ENCODE measurements around the gene MDM2.

Gene MDM2

DNA sequence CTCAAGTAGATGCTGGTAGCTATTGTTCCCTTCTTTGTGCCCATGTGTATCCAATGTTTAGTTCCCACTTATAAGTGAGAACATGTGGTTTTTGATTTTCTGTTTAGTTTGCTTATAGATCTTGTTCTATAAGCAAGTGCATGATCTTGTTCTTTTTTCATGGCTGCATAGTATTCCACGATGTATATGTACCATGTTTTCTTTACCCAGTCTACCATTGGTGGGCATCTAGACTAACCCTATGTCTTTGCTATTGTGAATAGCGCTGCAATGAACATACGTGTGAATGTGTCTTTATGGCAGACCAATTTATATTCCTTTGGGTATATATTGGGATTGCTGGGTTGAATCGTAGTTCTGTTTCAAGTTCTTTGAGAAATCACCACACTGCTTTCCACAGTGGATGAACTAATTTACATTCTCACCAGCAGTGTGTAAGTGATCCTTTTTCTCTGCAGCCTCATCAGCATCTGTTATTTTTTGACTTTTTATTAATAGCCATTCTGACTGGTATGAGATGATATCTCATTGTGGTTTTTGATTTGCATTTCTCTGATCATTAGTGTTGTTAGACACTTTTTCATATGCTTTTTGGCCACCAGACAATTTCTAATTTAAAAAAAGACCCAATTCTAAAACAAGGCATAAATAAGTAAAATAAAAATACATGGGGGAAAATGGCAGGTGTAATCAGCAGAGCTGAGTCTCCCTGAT, 74.4 kb downstream of the MDM2 start:
- DNase-seq: no peak

DNA sequence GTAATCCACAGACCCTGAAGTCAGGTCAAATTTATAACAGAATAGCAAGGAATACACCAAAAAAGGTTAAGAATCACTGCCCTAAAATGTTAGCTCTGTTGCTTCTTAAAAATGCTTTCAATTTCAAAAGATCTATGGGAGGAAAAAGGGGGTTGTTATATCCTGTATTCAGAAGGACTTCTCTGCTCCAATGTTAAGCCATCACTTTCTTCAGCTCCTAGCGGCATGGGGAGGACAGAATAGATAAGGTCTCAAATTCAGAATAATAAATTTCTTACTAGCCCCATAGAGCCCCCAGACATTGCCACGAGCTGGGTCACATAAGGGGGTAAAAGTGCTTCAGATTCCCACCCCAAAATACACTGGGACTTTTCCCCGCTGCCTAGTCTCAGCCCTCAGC, 75.2 kb downstream of the MDM2 start:
- no peak for DNase-seq

DNA sequence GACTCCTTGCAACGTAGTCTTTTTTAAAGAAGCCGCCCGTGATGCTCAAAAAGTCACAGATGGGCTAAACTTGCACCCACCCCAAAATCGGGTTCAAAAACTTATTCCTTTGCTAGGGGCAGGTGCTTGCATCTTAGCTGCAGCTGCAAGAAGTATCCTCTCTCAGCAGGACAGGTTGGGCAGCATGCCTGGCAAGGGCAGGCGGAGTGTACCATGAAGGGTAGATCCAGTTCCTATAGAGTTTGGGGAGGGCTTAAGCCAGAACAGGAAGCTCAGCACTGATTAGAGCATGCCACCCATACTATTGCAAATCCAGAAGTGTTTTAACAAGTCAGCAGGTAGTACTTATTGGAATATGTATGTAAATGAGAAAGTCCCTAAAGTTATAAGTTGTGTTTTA, 76.3 kb downstream of the MDM2 start:
- no peak for DNase-seq

DNA sequence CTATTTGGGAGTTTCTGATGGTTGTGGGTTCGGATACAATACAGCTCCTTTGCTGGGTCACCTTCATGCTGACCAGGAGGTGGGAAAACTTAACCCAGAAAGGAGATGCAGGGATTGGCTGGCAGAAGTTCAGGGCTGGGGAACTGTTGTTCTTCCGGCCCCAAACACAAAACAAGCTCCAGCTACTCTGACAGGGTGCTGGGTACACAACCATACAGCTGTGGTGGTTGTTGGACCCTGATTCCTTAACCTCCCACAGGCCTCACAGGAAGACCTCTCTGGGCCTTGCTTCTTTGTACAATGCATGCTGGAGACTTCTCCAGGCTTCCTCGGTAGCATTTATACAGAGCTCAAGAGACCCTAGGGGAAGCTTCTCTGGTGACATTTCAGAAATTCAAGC, 77.4 kb downstream of the MDM2 start:
- no peak for DNase-seq

DNA sequence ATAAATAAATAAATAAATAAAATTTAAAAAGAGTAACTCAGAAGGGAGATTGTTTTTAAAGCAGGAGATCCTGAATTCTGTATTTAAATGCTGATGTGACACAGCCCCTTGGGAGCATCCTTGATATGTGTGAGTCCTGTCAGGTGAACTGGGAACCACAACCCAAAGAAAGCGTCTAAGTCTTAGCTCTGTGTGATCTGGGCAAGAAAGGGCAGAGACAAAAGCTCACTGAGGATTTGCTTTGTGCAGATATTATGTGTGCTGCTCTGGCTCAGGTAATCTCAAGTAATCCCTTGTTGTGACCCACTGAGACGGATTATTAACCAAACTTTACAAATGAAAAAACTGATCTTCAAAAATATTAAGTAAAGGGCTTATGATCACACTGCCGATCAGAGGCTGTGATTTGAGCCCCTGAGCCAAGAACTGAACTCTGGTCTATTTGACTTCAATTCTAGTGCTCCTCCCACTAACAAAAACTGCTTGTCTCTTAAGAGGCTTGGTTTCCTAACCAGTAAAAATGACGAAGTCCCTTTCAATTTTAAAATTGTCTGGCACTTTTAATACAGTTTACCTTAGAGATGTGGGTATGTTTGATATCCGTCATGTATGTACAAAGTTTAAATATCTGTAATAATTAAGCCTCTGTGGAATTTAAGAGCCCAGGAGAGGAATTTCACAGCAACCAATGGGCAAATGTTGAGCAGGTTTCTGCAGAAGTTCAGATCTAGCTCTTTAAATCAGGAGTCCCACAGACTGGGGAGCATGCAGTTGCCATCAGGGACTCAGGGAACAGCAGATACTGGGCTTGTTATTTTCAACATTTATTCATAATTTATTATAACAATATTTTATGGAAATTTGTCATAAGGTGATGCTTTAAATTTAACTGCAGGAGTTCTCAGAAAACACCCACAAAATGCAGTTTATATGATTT, 78.9 kb downstream of the MDM2 start:
- no peak for DNase-seq

DNA sequence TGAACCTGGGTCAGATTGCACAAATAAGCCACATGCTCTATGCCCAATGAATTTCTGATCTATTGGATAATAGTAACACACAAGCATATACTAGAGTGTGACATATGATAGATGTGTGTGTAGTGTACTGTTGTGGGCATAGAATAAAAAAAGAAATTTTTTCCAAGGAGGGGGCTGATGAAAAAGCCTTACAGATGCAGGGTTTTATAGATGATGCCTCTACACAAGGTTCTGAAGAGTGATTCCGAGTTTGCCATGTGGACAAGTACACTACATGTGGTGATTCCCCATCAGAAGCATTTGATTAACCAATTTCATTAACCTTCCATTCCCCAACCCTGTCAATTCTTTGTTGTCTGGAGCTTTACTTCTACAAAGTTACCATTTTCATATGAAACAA, 79.7 kb downstream of the MDM2 start:
- no peak for DNase-seq

DNA sequence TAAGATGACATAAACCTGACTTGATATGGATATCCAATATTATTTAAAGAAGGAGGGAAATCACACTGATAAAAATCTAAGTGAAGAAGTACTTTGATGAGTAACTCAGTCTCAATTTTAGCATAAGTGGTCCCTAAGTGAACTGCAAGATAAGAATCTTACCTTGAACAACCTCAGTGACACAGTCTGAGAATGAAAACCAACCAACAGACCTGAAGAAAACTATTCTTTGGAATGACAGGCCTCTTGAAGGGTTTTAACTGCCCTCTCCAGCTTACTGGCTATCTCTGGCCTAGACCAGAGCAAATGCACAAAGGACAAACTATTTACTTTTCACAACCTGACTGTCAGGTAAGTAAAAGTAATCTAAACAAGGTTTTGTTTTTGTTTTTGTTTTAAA, 80.3 kb downstream of the MDM2 start:
- no peak for DNase-seq

DNA sequence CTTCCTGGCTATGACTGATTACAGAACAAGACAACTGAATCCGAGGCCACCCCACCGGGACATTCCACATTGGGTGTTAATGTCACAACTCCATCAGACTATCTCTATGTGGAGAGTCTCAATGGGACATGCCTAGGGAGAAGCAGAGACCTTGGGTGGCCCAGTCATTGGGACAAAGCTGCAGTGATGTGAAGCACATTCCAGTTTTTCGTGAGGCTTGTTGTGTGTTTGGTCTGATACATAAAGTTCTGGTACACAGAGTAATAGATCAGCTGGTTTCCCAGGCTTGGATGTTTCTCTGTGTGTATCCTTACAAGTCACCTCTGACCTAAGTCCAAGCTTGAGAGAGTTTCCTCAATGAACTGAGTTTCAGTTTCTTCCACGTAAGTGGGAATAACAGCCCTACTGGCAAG, 82.7 kb downstream of the MDM2 start:
- DNase-seq: no peak

DNA sequence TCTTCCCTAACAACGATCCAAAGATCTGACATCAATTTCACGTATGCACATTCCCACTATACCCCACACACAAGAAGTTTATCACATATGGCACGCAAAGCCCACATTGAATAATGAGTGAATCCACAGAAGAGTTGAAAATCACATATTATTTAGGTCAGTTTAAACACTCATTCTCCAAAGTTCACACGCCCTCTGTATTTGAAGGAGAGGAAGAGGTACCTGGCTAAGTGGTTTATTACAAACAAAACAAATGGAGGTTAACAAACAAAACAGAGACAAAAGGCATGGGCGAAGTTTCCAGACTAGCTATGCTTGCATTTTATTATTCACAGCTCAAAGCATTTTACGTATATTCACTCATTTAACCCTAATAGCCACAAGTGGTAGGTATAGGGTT, 83.2 kb downstream of the MDM2 start:
- DNase-seq: no peak

DNA sequence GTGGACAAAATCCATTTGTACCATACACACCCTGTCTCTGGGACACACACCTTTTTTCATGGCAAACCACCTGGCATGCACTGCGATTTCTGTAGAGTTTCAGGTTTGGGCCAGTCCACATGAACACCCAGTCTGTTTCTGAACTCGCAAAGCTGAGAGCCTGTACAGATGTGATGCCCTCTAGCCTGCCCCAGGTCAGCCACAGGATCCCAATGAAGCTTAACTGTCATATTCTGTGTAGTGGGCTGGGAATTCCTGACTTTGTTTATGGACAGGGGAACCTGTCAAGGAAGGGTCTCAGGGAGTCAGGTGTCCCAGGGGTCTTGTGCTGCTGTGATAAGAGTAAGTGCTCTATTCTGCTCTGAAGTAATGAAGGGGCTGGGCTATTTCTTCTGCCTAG, 85.2 kb downstream of the MDM2 start:
- DNase-seq: no peak

DNA sequence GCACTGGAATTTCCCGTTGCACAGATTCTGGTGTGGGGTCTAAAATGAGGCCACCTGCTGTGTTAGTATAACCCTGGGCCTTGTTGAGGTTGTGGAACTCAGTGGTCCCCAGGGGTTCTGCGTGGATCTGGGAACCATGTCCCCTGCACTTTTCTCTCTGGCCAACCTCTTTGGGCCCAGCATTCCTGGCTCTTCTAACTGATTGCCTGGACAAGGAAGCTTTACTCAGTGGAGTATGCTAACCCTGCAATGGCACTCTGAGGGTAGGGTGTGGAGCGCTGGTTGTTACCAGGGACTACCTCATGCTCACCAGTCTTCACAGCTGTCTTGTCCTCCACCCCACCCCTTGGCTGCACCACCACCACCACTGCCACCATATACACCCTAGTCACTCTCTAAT, 85.8 kb downstream of the MDM2 start:
- no peak for DNase-seq

DNA sequence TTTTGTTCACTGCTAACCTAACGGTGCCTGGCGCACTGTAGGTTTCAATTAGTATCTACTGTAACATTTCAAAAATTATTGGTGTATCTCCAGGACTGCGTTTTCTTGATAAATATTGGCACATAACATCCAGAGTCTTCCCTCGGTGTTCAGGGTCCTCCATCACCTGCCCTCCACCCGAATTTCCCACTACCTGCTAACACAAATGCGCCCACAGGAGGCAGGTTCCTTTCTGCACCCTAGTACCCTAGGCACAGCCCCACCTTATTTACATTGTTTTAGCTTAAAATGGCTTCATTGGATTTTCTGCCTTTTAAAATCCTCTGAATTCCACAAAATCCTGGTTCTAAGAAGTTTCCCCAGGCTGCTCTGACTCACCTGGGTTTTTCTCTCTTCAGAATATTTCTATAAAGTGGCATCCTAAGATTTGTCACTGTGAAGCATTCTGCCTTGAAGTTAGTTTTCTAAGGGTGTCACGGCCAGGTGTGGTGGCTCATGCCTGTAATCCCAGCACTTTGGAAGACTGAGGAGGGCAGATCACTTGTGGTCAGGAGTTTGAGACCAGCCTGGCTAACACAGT, 86.4 kb downstream of the MDM2 start:
- DNase-seq: no peak

DNA sequence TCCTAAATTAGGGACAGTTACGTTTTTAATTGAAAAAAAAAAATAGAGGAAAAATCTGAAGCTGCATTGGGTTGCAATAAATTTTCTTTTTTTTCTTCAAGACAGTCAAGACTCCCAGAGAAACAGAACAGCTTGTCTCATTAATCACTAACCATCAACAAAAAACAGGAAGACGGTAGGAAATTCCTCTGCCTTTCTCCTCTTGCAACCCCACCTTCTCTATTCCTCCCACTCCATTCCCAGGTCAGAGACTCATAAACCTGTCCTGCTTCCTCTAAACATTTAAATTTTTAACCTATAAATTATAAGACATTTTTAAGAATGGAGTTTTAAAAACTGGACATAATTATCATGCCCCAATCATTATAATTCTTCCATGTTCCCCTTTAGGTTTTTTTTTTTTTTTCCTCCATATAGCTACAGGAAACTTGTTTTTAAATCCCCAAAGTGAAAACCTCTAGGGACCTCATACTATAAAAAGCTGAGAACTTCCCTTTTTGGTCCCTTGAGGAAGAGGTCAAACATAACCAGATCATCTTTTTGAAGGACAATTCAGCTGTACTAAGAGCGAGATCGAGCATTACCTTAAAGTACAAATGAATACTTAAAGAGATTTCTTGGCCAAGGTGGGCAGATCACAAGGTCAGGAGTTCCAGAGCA, 89.0 kb downstream of the MDM2 start:
- no peak for DNase-seq

DNA sequence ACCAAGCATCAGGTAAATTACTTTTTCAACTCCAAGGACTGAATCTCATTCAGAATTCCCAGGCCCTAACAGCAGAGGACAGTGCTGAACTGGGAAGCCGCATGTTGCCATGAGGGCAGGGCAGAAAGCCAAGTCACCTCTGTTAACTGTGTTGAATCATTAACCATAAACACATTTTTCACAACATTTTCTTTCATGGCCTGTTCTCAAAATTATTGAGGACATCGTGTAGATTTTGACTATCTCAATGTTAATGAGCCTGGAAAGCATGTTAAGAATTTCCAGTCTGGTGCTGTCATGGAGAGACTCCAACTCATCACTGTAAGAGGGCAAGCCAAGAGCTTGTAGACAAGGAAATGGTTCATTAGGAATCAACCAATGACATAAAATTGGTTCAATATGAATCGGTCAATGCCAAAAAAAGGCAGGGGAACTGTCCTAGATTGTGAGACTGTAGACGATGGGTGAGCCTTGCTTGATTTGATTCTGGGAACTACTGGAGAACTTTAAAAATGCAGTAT, 91.3 kb downstream of the MDM2 start:
- DNase-seq: no peak

DNA sequence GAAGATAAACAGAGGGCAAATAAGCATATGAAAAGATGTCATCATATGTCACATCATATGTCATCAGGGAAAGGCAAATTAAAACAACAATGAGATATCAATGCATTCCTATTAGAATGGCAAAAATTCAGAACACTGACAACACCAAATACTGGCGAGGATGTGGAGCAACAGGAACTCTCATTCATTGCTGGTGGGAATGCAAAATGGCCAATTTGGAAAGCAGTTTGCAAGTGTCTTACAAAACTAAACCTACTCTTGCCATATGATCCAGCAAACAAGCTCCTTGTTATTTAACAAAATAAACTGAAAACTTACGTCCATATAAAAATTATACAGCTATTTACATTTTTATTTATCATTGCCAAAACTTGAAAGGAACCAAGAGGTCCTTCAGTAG, 92.3 kb downstream of the MDM2 start:
- DNase-seq: no peak
